Chondrocyte (in vitro differentiated cells): ENCODE measurements around the gene ELOVL3. TPM values are rescaled to one million over a fixed set of nuclear protein-coding genes. Genes with fewer than 3 reads are reported as not detected.

Experiments used
- DNase-seq: peaks from one replicate; pipeline ENCODE4 v3.0.0; 2021; ENCODE audit warnings: mixed read lengths, low spot score
- H3K27ac Mint-ChIP-seq: one replicate; pipeline ENCODE4 v1.8.0; 2021; ENCODE audit warnings: mild to moderate bottlenecking, moderate library complexity, mixed read lengths; ENCODE audit not compliant: unreplicated experiment
- H3K27me3 Mint-ChIP-seq: 2 replicates; pipeline ENCODE4 v1.8.0; 2021; ENCODE audit warnings: low read depth, mixed read lengths
- H3K36me3 Mint-ChIP-seq: 2 replicates; pipeline ENCODE4 v1.8.0; 2021; ENCODE audit warnings: low read depth, mixed read lengths
- H3K4me1 Mint-ChIP-seq: 2 replicates; pipeline ENCODE4 v1.8.0; 2021; ENCODE audit warnings: low read depth, mild to moderate bottlenecking, mixed read lengths
- H3K4me3 Mint-ChIP-seq: one replicate; pipeline ENCODE4 v1.8.0; 2021; ENCODE audit warnings: mild to moderate bottlenecking, moderate library complexity, mixed read lengths; ENCODE audit not compliant: unreplicated experiment
- H3K9me3 Mint-ChIP-seq: 2 replicates; pipeline ENCODE4 v1.8.0; 2021; ENCODE audit warnings: low read depth, mixed read lengths
- total RNA-seq: library from RNA; stranded (reverse); gene quantifications from 3 replicates; pipeline ENCODE4 v1.2.1, GENCODE V29; 2021
- TF ChIP-seq, protein P1 (sequence below): fragments of 200-600 bp; sonication (generic); IDR thresholded peaks from 2 replicates; pipeline ENCODE4 v1.5.0; 2021; ENCODE audit warnings: antibody characterized with exemption, mild to moderate bottlenecking, moderate library complexity

The ELOVL3 gene
- total RNA-seq, 1 donor from 2014 or later, result not detected

DNA sequence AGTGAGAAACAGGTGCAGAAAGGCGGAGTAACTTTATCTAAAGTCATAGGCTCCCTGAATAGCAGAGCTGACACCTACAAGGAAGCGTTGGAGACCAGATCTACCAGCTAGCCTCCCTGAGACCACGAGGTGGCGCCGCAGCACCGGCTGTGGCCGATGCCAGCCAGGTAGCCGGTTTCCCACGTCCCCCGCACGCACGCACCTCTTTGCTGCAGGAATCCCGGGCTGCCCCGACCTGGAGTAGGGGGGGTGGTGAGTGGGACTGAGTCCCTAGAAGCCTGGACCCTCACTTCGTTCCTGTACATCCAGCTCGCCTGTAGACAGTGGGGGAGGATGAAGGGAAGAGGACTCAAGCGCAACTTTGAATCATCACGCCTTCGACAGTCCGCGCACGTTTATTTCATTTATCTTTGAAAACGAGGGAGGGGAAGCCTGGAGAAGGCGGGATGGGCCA, 3.7 kb downstream of the ELOVL3 start:
- TF ChIP-seq, protein P1, sequence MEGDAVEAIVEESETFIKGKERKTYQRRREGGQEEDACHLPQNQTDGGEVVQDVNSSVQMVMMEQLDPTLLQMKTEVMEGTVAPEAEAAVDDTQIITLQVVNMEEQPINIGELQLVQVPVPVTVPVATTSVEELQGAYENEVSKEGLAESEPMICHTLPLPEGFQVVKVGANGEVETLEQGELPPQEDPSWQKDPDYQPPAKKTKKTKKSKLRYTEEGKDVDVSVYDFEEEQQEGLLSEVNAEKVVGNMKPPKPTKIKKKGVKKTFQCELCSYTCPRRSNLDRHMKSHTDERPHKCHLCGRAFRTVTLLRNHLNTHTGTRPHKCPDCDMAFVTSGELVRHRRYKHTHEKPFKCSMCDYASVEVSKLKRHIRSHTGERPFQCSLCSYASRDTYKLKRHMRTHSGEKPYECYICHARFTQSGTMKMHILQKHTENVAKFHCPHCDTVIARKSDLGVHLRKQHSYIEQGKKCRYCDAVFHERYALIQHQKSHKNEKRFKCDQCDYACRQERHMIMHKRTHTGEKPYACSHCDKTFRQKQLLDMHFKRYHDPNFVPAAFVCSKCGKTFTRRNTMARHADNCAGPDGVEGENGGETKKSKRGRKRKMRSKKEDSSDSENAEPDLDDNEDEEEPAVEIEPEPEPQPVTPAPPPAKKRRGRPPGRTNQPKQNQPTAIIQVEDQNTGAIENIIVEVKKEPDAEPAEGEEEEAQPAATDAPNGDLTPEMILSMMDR, result peak; percentile 98
- H3K27ac Mint-ChIP-seq, result peak overlapping the region; percentile 66
- peaks cover 17% of the 10 kb centered on the region for H3K4me1 Mint-ChIP-seq
- H3K4me3 Mint-ChIP-seq, result peak overlapping the region; percentile 72
- peaks cover 19% of the 10 kb centered on the region for H3K27me3 Mint-ChIP-seq
- no peaks in the 10 kb centered on the region for H3K36me3 Mint-ChIP-seq
- H3K9me3 Mint-ChIP-seq, result no peaks in the 10 kb centered on the region
- DNase-seq, result no peak

DNA sequence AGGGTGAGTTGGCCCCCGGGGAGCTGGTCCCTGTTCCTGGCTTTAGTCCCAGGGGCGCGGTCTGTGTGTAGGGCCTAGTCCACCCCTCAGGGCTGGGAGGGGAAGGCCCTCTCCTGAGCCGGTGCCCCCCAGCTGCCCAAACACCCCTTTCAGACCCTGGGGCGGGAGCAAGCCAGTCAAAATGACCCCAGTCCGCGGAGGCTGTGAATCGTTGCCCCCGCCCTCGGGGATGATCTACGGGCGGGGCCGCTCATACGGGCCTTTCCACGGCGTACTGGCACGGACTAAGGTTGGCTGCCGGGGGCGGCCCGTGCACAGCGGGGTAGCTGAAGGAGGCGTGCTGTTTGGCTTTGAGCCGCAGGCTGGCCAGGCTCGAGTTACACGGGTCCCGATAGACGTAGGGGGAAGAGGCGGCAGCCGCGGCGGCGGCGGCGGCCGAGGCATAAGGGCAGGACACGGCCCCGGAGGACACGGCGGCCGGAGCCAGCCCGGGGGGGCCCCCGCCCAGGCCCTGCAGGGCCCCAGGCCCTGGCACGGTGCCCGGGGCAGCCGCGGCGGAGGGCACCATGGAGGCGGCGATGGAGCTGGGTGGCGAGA, 4.3 kb downstream of the ELOVL3 start:
- DNase-seq, result no peak
- Mint-ChIP-seq H3K27ac (peak overlapping the region; percentile 66), H3K4me3 (peak overlapping the region; percentile 72), H3K27me3 (peaks cover 19% of the 10 kb centered on the region), H3K9me3 (no peaks in the 10 kb centered on the region), H3K4me1 (peaks cover 17% of the 10 kb centered on the region), H3K36me3 (no peaks in the 10 kb centered on the region)
- TF ChIP-seq, protein P1, result no peak

- Mint-ChIP-seq H3K4me1 (peaks cover 16% of the 10 kb centered on the region), H3K36me3 (no peaks in the 10 kb centered on the region), H3K27me3 (peaks cover 19% of the 10 kb centered on the region), H3K4me3 (peak overlapping the region; percentile 72), H3K9me3 (no peaks in the 10 kb centered on the region), H3K27ac (no peak overlapping the region)
- TF ChIP-seq, protein P1, result peak; percentile 72
- DNase-seq, result no peak
Observed at GRCh38 chr10:102230861-102231356, 4.8 kb downstream of the ELOVL3 start.

DNA sequence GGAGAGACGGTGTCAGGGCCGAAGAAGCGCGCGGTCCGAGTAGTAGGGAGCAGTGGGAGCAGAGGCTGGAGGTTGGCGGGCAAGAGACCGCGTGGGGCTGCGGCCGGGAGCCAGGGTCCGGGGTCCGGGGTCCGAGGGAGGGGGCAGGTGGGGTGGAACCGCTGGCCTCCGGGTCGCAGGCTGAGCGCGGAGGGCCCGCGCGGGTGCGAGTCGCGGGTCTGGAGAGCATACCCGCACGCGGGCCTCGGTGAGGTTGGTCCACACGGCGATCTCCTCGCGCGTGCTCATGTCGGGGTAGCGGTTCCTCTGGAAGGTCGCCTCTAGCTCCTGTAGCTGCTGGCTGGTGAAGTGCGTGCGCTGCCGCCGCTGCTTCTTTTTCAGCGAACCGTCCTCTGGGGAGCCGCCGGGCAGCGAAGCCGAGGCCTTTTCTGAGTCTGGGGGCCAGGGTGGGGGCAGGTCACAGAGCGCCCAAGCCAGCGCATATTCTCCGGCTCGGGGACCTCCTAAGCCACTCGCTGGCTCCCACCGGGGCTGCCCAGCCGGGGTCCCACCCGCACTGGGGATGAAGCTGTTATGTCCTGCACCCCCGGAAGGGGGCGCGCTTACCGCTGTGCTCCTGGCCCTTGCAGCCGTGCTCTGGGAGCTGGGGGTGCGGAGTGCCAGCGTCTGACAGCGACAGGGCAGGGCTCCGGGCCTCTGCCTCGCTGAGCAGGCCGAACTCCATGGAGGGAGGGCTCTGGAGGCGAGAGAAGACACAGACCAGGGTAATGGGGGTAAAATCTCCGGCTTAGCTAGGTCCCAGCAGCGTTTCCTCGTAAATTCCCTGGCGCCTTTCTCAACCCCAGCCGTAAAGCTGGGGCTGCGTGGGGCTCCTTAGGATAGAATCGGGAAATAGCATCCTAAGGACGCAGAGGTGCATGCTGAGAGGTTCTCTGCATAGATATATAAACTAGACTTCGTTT, 5.5 kb downstream of the ELOVL3 start:
- Mint-ChIP-seq H3K4me1 (peaks cover 10% of the 10 kb centered on the region), H3K27ac (no peak overlapping the region), H3K4me3 (peak overlapping the region; percentile 72), H3K36me3 (no peaks in the 10 kb centered on the region), H3K27me3 (peaks cover 25% of the 10 kb centered on the region), H3K9me3 (no peaks in the 10 kb centered on the region)
- no peak for DNase-seq
- TF ChIP-seq, protein P1, result peak; percentile 86

DNA sequence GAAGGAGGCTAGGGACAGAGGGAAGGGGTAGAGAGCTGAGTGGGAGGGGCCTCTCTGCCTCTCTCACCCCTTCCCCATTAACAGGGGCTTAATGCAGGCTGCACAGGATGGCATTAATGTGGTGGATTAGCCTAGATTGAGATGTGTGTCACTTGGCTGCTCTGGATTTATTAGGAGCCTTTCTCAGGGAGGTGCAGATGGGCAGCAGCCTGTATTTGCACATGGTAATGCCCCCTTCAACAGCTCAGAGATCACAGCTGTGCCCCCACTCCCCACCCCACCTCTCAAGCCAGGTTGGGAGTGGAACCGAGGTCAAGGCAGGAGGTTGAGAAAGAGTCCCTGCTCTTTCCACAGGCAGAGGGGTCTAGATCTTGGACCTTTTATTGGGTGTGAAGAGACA, 7.9 kb downstream of the ELOVL3 start:
- DNase-seq, result no peak
- Mint-ChIP-seq H3K9me3 (no peaks in the 10 kb centered on the region), H3K4me3 (no peak overlapping the region), H3K4me1 (peaks cover 10% of the 10 kb centered on the region), H3K36me3 (no peaks in the 10 kb centered on the region), H3K27ac (no peak overlapping the region), H3K27me3 (peaks cover 22% of the 10 kb centered on the region)
- TF ChIP-seq, protein P1, result no peak
